ENCODE data around the gene PGAP1.
A peak's percentile ranks its signal among the peaks of the same experiment; 100 is the strongest.

Gene PGAP1, protein sequence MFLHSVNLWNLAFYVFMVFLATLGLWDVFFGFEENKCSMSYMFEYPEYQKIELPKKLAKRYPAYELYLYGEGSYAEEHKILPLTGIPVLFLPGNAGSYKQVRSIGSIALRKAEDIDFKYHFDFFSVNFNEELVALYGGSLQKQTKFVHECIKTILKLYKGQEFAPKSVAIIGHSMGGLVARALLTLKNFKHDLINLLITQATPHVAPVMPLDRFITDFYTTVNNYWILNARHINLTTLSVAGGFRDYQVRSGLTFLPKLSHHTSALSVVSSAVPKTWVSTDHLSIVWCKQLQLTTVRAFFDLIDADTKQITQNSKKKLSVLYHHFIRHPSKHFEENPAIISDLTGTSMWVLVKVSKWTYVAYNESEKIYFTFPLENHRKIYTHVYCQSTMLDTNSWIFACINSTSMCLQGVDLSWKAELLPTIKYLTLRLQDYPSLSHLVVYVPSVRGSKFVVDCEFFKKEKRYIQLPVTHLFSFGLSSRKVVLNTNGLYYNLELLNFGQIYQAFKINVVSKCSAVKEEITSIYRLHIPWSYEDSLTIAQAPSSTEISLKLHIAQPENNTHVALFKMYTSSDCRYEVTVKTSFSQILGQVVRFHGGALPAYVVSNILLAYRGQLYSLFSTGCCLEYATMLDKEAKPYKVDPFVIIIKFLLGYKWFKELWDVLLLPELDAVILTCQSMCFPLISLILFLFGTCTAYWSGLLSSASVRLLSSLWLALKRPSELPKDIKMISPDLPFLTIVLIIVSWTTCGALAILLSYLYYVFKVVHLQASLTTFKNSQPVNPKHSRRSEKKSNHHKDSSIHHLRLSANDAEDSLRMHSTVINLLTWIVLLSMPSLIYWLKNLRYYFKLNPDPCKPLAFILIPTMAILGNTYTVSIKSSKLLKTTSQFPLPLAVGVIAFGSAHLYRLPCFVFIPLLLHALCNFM

DNA sequence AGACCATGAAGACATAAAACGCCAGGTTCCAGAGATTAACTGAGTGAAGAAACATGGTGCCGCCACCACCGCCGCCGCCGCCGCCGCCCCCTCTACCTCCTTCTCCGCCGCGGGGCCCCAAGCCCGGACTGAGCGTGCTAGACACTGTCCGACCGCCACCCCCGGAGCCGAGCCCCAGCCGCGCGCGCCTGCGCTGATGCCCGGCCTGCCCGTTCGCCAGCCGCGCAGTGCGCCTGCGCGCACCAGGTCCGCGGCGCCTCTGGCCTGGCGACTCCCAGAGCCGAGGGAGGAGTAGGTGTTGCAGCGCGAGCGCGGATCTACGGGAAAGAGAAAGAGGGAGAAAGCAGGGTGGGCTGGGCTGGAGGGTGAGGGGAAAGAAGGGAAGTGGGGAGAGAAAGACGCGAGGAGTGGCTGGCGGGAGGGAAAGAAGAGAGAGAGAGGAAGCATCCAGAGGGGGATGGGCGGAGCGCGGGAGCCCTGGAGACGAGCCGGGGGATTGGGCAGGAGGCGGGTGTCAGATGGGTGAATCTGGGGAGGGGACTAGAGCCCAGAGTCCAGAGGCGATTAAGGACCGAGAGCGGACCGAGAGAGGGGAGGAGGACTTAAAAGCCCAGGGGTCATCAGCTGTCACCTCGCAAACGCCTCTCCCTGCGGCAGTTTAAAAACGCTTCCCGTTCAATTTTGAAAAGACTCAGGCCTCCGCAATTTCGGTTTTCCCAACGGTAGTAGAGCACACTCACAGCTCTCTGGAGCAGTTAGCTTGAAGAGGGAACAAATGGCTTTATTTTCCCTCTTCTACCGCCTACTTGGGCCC is at the start of gene PGAP1:
PGAP1 (minus strand) TSS at position 146 of the 814 bp plus-strand sequence; CDS start at position 55, 91 bp downstream.
- DNase-seq (ENCODE audit: low spot score): peak; percentile 99

GRCh38 chr2:196974970-196975369 is 48.5 kb upstream of the PGAP1 start:
- no peak for DNase-seq (ENCODE audit: low spot score)

DNA sequence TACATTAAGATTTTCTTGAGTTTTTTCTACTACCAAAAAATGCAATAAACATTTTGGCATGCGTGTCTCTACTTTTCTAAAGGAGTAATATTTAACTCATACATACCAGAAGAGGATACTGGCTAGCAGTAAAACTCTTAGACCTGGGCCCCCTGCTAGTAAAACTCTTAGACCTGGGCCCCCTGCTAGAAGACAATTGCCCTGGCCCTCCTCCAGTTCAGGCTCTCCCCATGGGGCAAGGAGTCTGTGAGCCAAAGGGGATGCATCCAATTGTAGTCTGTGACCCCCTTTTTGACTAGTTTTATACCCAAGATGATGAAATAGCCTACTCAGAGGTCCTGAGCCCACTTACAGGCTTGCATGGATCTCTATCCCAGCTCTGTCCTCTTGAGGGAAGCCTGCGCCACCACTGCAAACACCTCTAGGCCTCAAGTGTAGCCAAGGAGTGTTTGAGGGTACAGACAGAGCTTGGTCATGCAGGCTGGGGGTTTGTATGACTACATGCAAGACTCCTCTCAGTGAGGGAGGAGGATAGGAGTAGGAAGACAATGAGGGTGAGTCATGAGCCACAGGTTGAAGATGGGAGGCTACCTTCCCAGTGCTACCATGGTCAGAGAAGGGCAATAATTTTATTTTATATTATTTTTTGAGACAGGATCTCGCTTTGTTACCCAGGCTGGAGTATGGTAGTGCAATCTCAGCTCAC is 45.2 kb upstream of the PGAP1 start:
- no peak for DNase-seq (ENCODE audit: low spot score)

DNA sequence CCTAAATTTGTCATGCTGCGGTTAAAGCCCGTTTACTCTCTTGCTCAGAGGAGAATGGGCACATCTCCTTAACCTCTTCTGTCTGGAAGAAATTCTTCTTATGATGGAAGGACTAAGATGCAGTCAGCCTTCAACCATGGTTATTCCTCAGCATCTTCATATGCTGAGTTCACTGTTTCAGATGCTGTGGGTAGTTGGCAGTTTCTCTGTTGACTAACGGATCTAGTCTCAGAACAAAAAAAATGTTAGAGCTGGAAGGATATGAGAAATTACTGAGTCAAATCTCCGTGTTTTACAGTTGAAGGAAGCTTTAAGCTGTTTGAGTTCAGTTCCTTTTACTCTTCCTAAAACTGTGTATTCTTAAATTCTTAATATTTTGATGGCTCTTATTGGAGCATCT is 43.6 kb upstream of the PGAP1 start:
- DNase-seq (ENCODE audit: low spot score): peak; percentile 9

DNA sequence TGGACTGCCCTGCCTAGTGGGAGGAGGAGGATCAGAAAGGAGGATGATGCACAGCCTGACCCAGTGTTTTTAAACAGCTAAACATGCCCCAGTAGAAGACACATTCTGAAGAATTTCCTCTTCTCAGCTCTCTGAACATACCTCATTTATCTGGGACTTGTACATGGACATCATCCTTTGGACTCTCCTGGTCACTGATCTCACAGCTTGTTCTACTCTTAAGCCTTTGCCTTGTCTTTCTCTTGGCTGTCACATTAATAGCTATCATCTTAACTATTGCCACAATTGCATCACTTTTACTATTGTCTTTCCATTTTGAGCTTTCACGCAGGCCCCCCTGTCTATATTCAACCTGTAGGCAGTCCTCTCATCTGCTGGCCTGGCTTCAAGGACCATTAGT is 42.0 kb upstream of the PGAP1 start:
- DNase-seq (ENCODE audit: low spot score): no peak

GRCh38 chr2:196967775-196968174 is 41.3 kb upstream of the PGAP1 start:
- no peak for DNase-seq (ENCODE audit: low spot score)

DNA sequence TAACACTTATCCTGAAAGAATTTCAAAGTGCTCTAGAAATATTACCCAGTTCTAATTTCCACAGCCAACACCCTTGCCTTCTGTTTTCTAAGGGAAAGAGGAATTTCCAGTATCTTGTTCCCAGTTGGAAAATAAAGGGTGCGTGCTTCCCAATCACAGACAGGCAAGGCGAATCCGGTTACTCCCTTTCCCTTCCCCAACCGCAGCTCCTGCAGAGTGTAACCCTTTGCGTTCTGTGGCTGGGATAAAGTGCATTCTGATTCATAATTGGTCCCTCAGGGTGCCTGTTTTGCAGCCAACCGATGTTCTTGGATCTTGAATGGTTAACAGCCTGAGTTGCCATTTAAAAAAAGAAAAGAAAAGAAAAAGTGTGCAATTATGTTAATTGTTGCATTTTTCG is 40.6 kb upstream of the PGAP1 start:
- peak; percentile 39 for DNase-seq (ENCODE audit: low spot score)

DNA sequence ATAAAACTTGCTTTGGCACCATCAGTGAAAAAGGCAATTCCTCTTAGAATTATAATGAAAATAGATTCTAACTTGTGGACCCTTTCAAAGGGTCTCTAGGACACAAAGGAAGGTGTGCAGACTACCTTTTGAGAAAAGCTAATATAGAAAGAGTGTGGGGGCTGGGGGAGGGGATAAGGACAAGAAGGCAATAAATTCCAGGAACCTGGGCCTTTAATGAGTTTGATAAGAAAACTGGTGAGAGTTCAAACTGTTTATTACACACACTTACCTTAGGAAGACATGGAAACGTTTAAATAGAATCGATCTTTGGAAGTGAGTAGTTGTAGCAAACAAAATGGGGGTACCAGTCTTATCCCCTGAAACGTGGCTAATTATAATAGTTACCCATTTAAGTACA is 39.6 kb upstream of the PGAP1 start:
- no peak for DNase-seq (ENCODE audit: low spot score)

GRCh38 chr2:196965651-196966050 is 39.1 kb upstream of the PGAP1 start:
- DNase-seq (ENCODE audit: low spot score): no peak

DNA sequence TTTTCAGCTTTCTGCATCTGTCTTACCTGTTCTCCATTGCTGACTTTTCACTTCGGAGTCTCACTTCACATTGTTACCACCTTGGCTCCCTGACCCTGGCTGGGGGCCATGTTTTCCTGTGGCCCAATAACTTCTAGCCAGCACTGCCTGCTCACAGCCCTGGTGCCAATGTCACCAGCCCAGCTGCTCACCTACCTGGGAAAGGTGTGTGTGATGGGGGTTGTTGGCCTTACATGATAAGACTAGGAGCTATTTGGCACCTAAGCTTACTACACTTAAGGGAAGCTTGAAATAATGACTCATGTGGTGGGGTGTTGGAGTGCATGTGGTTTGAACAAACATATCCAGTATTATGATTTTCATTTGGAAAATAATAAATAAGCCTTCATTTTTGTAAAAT is 37.5 kb upstream of the PGAP1 start:
- no peak for DNase-seq (ENCODE audit: low spot score)

- DNase-seq (ENCODE audit: low spot score): no peak
Measured at GRCh38 chr2:196963043-196963442, 36.5 kb upstream of the PGAP1 start.

DNA sequence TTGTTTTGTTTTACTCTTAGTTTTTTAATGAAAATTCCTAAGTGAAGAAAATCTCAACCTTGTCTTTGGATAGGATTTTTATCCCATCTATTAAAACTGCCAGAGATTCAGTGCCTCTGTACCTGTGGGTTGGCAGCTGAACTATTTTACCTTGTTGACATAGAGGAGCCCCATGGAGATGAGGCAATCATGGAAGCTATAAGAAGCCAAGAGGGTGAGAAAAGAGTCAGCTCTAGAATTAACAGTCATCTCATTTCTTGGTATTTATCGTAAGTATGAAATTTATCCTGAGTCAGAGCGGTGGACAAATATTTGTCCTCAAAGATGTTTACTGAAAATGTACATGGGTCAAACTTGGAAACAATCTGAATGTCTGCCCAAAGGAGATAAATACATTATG is 35.8 kb upstream of the PGAP1 start:
- DNase-seq (ENCODE audit: low spot score): no peak

DNA sequence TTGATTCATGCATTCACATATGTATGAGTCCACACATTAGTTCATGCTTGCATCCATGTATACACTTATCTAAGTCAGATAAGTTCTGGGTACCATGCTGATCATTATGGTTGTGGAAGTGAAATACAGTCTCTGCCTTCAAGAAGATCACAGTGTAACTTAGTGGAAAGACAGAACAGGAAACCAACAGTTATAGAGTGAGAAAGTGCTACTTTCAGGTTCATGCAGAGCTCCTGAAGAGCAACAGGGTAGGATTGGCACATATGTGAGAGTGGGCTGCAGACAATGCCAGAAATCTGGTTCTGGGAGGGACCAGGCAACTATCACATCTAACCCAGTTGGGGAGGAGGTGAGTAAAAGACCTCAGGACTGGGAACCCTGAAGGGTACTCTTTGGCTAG is 35.4 kb upstream of the PGAP1 start:
- no peak for DNase-seq (ENCODE audit: low spot score)

- peak; percentile 18 for DNase-seq (ENCODE audit: low spot score)
Measured at GRCh38 chr2:196959734-196960338, 33.3 kb upstream of the PGAP1 start.

GRCh38 chr2:196959281-196959680 is 32.8 kb upstream of the PGAP1 start:
- DNase-seq (ENCODE audit: low spot score): no peak

GRCh38 chr2:196957881-196958525 is 31.5 kb upstream of the PGAP1 start:
- no peak for DNase-seq (ENCODE audit: low spot score)

GRCh38 chr2:196957442-196957841 is 30.9 kb upstream of the PGAP1 start:
- DNase-seq (ENCODE audit: low spot score): no peak

DNA sequence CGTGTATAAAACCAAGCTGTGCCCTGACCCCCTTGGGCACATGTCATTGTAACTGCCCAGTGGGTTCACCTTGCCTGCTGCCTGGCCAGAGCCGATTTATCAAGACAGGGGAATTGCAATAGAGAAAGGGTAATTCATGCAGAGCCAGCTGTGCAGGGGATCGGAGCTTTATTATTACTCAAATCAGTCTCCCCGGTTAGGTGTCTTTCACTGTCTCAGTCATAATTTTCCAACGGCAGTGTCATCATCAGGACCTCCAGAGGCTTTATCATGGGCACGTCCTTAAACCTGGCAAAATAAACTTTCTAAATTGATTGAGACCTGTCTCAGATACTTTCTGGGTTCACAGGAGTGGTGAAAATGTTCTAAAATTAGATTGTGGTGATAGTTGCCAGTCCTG is 29.6 kb upstream of the PGAP1 start:
- DNase-seq (ENCODE audit: low spot score): no peak

DNA sequence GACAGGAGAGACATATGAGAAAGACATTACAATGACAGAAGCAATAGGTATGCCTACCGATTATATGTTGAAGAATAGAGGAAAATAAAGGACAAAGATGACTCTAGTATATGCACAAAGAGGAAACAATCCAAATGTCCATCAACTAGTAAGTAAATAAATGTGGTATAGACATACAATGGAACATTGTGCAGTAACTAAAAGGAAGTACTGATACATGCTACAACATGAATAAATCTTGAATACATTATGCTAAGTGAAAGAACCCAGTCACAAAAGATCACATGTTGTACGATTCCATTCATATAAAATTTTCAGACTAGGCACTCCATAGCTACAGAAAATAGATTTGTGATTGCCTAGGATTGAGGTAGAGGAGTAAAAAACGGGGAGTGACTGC is 28.5 kb upstream of the PGAP1 start:
- no peak for DNase-seq (ENCODE audit: low spot score)

GRCh38 chr2:196954001-196954400 is 27.5 kb upstream of the PGAP1 start:
- no peak for DNase-seq (ENCODE audit: low spot score)

DNA sequence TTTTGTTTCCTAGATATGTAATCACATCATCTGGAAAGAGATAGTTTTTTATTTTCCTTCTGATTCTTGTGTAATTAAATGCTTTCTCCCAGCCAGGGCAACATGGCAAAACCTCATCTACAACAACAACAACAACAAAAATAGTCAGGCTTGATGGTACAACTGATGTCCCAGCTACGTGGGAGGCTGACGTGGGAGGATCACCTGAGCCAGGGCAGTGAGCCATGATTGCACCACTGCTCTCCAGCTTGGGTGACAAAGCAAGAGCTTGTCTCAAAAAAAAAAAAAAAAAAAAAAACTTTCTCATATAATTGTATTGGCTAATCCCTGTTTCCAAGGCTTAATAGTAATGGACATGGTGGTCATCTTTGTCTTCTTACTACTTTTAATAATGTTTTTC is 26.4 kb upstream of the PGAP1 start:
- no peak for DNase-seq (ENCODE audit: low spot score)
